Left colon (tissue), 2 donors: ENCODE data around the gene TSACC. TPM values are rescaled to one million over a fixed set of nuclear protein-coding genes. Genes with fewer than 3 reads are reported as not detected.

Experiments used
- ATAC-seq: fragments of 200-7000 bp; cut with Tn5 transposase; one replicate; pipeline ENCODE4 v1.9.1; 2020; ENCODE audit warnings: mild to moderate bottlenecking, moderate library complexity
- DNase-seq, 2 donors: peaks; one replicate each; pipeline ENCODE4 v3.0.0-alpha.2; 2020
- intact Hi-C, 2 donors: fragments of 100-400 bp; cut with DNase I in 1 of 2; cut with micrococcal nuclease in 1 of 2; formaldehyde crosslinking; loops; one replicate each; pipeline versions ENCODE4 v1.11.2 to v1.14.0; 2022; cut with DNase I, micrococcal nuclease
- total RNA-seq, 2 donors: library from RNA; stranded (reverse); fragmentation: NEBNext Ultra II Directional; extraction: Animal tissue kit (Norgen Biotek cat#: 25700); gene quantifications; one replicate each; pipeline ENCODE4 v1.2.1, GENCODE V29; 2021
- donor health status: DM: no; HTN: no; CAD: no.
- donor health status: DM: yes; HTN: yes; CAD: no.

TSACC gene
- total RNA-seq, 2 donors from 2014 or later, result not detected

DNA sequence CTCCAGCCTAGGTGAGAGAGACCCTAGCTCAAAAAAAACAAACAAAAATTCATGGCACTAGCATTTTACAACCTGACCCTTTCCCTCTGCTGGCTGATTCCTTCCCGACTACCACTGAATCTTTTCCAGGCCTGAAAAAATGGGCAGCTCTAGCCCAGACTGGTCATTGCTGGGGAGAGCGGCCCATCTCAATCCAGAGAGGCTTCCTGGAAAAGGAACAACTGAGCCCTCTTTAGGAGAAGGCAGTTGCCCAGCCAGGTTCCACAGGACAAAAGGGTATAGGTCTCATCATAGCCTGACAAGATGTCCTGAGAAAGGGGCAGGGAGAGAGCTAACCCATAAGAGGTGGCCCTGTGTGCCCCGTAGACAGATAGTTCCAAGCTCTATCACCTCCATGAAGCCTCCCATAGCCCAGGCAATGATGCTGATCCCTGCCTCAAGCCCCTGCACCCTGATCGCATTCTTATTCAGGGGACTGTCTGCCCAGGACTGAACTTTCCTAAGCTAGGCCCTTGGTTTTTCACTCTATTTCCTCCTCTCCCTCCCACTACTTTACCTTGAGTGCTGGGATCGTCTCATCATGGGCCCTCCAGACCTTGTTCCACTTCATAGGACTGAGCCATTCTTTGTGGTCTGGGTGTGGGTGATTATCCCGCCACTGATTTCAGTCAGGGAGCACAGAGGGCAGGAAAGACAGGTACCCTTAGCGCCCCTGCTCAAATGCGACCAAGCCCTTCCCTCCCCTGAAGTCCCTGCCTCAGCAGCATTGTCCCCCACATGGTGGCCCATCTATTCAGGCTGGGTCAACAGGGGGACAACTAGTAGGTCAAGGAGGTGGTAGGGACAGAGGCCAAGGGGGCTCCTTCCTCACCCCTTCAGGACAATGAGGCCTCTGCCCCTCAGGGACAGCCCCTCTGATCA, 48.9 kb downstream of the TSACC start:
- intact Hi-C loops, result loop anchor here (5.0 to 10.0 kb wide), 2 partner anchors 60 to 218 kb away; partner anchors contain the start of gene GPATCH4 (in 1 of the 2)
- no peak for ATAC-seq
- DNase-seq, result no peak

DNA sequence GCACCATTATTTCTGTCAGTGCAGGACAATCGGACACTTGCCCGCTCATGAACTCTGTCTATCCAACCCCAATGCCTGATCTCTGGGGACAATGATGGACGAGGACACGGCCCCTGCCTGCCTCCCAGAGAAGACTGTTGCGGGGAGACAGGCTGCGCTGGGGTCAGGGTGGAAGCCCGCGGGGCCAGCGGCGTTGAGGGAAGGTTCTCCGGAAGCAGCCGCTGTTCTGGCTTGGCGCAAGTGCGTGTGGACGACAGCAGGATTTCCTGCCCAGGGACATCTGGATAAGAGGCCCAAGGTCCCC, 49.5 kb downstream of the TSACC start:
- ATAC-seq (no peak), DNase-seq (no peak)
- intact Hi-C loops, result loop anchor here (5.0 to 10.0 kb wide), 2 partner anchors 59 to 217 kb away; partner anchors contain the start of gene GPATCH4 (in 1 of the 2)

DNA sequence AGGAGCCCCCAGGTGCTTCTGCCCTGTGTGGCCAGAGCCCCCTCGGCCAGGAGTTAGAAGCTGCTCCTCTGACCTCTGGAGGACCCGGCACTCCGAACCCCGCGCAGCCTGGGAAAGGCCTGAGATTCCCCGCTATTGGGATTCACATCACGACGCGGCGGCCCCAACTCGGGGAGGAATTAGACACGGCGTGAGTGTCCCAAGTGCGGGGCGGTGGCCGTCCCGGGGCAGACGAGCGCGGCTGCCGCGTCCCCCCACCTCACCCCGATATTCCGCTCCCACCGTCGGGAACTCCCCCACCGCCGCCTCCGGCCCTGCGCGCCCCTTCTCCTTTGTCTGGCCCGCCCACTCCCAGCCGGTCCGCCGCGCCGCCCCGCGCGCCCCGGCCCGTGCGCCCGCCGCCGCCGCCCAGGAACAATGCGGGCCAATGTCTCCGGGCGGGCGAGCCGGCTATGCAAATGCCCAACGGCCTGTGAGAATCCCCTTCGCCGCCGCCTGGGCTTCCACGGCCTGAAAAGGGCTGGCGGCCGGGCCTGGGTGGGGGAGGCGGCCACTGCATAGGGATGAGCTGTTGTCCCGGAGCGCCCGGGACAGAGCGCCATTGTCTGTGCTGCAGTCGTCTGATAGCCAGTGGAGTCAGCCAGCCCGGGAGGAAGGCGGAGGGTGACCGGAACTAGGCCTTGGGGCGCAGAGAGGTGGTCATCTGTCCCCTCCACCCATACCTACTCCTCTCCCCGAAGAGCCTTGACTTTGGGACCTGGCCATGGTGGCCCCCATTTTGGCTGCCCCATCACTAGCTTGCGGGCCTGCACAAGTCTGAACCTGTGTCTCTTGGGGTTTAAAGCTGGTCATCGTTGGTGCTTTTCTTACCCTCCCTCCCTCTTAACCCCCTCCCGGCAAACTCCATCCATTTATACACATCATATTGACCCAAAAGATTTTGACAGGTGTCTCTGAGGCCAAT, 50.1 kb downstream of the TSACC start:
- intact Hi-C loops, result loop anchor here (5.0 to 10.0 kb wide), 2 partner anchors 59 to 216 kb away; partner anchors contain the start of gene GPATCH4 (in 1 of the 2)
- ATAC-seq, result peak; percentile 16

DNA sequence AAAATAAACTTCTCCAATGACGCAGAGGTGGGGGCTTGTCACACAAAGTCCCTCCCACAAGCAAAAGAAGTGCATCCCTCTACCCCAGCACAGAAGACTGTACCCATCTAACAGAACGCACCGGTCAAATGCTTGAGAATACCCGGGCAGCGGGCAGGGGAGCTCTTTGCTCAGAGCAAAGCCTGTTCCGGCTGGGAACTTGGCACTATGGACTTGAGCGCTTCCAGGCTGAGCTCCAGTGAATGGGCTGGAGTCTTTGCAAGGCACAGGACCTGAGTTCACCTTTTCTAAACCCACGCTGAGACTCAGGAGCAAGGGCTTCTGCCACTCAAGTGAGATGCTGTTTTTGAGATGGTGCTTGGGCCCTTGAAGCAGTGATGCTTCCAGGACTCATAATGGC, 51.0 kb downstream of the TSACC start:
- intact Hi-C loops, result loop anchor here (5.0 to 10.0 kb wide), 2 partner anchors 58 to 215 kb away; partner anchors contain the start of gene GPATCH4 (in 1 of the 2)
- no peak for DNase-seq
- no peak for ATAC-seq

More for the DNA sequence above, 50.1 kb downstream of the TSACC start:
- no peak for DNase-seq

DNA sequence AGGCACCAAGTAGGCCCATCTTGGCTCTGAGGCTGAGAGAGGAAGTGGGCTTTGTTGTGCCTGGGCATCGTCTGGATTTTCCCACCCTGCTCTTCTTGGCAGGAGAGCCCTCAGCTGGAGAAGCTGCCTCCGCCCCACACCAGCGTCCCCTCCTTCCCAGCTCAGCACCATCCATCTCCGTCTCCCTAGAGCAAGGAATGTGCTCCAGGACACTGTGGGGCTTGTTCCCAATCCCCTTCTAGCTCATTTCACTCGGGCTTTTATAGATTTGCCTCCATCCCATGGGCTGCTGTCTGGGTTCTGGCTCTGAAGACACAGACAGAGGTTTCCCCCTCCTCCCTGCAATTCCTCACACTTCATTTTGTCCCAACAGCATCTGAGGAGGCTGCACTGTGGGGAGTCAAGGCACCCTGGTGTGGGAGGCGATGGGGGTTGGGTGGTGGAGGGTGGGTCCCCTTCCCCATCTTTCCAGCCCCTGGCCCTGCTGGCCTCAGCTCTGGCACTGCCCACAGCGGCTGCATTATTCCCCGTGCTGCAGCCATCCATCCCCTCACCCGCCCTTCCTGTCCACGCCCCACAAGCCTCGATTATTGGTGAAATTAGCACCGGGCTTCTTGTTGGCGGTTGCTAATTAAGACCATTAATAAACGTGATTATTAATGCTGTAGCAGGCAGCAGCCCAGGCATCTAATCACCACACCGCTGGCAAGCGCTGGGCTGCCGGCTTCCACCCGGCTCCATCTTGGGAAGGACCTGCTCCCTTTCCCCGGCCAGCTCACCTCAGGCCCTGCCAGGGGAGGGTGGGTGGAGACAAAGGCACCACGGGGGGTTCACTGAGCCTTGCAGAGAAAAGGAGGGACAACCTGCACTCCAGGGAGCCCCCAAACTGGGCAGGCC, 52.4 kb downstream of the TSACC start:
- ATAC-seq, result no peak
- intact Hi-C loops, result no loop called here
- no peak for DNase-seq

DNA sequence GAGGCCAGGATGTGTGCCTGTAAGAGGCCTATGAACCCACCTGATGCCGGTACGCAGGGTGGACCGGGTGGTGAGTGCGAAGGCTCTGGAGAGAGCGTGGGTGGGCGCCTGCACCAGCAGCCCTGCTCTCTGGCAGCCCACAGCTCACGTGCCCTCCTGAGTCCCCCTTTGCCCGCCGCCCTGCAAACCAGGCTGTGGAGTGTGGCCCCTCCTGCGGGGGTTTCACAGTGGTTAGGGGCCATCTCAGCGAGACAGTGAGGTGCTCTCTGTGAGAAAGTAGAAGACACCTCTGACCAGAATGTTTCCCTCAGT, 53.0 kb downstream of the TSACC start:
- intact Hi-C loops, result no loop called here
- ATAC-seq (no peak), DNase-seq (no peak)

DNA sequence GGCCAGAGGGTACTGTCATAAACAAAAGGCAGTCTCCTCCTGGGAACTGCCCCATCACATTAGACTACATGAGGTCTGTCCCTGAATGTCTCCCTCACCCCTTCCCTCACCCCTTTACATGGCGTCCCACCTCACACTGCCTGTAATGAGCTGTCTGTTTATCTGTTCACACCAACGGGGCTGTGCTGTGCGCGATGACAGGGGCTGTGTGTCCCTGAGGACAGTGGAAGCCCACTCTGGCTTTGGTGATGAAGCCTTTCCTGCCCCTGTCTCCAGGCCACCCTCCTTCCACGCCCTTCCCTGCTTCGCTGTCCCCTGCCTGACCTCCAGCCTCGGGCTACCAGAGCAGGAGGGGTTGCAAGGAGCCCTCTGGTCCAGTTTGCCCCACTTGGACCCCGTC, 53.4 kb downstream of the TSACC start:
- DNase-seq (no peak), ATAC-seq (no peak)
- intact Hi-C loops, result no loop called here

DNA sequence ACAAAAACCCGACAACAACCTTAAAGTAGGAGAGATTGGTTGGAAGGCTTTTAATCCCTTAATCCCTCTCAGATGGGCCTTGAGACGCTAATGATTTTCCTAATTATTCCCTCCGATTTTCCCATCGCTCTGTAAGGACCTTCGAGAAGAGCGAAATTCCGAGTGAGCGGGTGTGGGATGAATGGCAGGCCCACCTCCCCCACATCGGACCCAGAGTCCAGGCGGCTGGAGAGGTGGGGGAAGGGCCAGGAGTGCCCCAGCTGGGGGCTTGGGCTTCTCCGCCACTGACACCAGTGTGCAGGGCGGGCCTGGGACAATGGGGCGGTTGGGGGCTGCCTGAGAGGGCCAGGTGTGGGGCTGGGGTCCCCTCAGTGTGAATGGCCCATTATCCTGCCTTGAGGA, 54.1 kb downstream of the TSACC start:
- intact Hi-C loops, result no loop called here
- ATAC-seq (no peak), DNase-seq (no peak)

DNA sequence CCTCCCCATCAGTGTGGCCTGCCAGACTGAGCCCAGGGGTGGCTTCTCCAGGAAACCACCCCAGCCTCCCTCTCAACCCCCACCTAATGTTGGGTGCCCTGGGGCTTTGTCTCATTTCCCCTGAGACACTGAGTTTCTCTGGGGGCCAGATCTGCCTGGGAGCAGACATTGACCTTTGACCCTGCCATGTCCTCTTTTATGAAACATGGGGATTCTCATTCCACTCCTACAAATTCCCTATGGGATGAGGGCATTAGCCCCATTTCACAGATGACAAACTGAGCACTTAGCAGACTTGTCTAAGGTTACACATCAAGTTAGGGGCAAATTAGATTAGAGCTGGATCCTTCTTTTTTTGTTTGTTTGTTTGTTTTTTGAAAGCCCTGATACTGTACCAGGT, 54.8 kb downstream of the TSACC start:
- intact Hi-C loops, result no loop called here
- DNase-seq (no peak), ATAC-seq (no peak)

DNA sequence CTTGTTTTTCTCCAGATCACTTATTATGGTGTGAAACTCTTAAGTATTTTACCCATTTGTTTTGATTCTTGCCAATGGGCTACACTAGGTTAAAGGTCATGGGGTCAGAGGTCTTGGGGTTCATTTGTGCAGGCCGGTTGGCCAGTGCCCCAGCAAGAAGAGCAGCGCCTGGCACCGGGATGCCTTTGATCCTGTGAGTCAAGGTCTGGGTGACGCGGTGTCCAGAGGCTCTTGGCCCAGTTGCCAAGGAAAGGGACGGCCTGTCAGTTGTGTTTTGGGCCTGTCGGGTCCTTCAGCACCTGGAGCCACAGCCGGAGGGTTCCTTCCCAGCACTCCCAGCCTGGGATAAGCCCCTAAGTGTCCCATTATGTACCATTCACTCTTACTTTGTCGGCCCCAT, 55.8 kb downstream of the TSACC start:
- intact Hi-C loops, result no loop called here
- no peak for DNase-seq
- no peak for ATAC-seq

DNA sequence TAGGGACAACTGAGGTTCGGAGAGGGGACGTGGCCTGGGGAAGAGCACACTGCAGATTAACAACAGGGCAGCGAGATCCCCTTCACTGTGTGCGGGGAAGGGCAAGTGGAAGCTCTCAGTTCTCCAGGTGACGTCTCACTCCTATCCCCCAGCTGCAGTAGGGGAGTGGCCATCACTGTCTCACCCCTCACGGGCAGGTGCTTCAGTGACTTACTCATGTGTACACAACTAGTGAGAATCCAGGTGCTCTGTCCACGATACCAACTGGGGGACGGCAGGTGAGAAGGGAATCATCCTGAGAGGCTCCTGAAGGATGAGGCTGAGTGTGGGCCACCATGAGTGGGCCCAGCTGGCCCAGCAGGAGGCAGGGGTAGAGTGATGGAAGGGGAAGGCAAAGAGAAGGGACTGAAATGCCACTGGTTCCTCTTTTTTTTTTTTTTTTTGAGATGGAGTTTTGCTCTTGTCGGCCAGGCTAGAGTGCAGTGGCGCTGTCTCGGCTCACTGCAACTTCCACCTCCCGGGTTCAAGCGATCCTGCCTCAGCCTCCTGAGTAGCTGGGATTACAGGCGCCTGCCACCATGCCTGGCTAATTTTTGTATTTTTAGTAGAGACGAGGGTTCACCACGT, 56.6 kb downstream of the TSACC start:
- DNase-seq, result no peak
- intact Hi-C loops, result no loop called here
- ATAC-seq, result no peak

Other genes with a start within 250 kb of the TSACC start
- 100 to 1,000 TPM; 335 to 478 TPM for gene LMNA, start 223.8 kb upstream of the TSACC start, total RNA-seq
- 1 to 10 TPM; 3.5 to 6.5 TPM for gene SEMA4A, start 184.9 kb upstream of the TSACC start, total RNA-seq
- 10 to 100 TPM; 21.3 to 30.3 TPM for gene SLC25A44, start 144.4 kb upstream of the TSACC start, total RNA-seq
- gene PMF1, start 125.5 kb upstream of the TSACC start, total RNA-seq, result 10 to 100 TPM; 39.3 to 40.3 TPM
- gene BGLAP, start 96.3 kb upstream of the TSACC start, total RNA-seq, result 1 to 10 TPM; 1.1 to 1.2 TPM
- 1 to 10 TPM; 1.8 to 3.0 TPM for gene PAQR6, start 90.5 kb upstream of the TSACC start, total RNA-seq
- gene SMG5, start 55.7 kb upstream of the TSACC start, total RNA-seq, result 10 to 100 TPM; 65.3 to 73.9 TPM
- gene TMEM79, start 54.2 kb upstream of the TSACC start, total RNA-seq, result 1 to 10 TPM; 3.9 to 4.0 TPM
- 10 to 100 TPM; 43.8 to 50.3 TPM for gene GLMP, start 42.8 kb upstream of the TSACC start, total RNA-seq
- not detected for gene VHLL, start 39.2 kb upstream of the TSACC start, total RNA-seq
- gene CCT3, start 234 bp upstream of the TSACC start, total RNA-seq, result 100 to 1,000 TPM; 116 to 119 TPM
- not detected for gene RHBG, start 30.7 kb downstream of the TSACC start, total RNA-seq
- gene MEF2D, start 162.2 kb downstream of the TSACC start, total RNA-seq, result 10 to 100 TPM; 45.9 to 66.4 TPM
- gene IQGAP3, start 234.0 kb downstream of the TSACC start, total RNA-seq, result 10 to 100 TPM in 1 of 2 donors, 1 to 10 TPM in 1; 2.8 to 10.5 TPM
- gene TTC24, start 241.2 kb downstream of the TSACC start, total RNA-seq, result under 1 TPM in 1 of 2 donors, not detected in 1; 0.28 TPM